GM12878 (cell line): ENCODE data around the gene FGGY. TPM values are rescaled to one million over a fixed set of nuclear protein-coding genes. Genes with fewer than 3 reads are reported as not detected.

Experiments used
- ATAC-seq: fragments of 200-7000 bp; cut with Tn5 transposase; 3 replicates; pipeline ENCODE4 v1.9.1; 2020; ENCODE audit warnings: mild to moderate bottlenecking, moderate library complexity
- BruUV-seq: library from RNA; stranded (reverse); fragments of 400-500 nt; replicated peaks from 2 replicates; lab custom pipeline; 2021; lab: Mats Ljungman, UMichigan
- CTCF ChIA-PET: fragments of 300-600 bp; sonication (Branson Sonifier 250); formaldehyde crosslinking; extraction: SDS; loops from one replicate; lab custom pipeline; 2021; ENCODE audit warnings: inconsistent platforms; lab: Yijun Ruan, JAX
- POLR2A ChIA-PET: fragments of 350-600 bp; formaldehyde crosslinking; extraction: SDS; loops from one replicate; lab custom pipeline; 2021; ENCODE audit warnings: inconsistent platforms; lab: Charles Lee
- RAD21 ChIA-PET: fragments of 300-600 bp; sonication (Branson Sonifier 250); formaldehyde crosslinking; loops from one replicate; lab custom pipeline; 2023; ENCODE audit warnings: antibody characterized with exemption; ENCODE audit not compliant: unreplicated experiment; lab: Charles Lee
- SMC1A ChIA-PET: fragments of 300-600 bp; sonication (Branson Sonifier 250); formaldehyde crosslinking; loops from one replicate; lab custom pipeline; 2023; ENCODE audit not compliant: unreplicated experiment, uncharacterized antibody; lab: Charles Lee
- DNase-seq: peaks from one replicate; pipeline ENCODE4 v3.0.0-alpha.2; 2011; ENCODE audit warnings: low read depth, low spot score
- FAIRE-seq: peaks from 3 replicates; lab custom pipeline; 2011; peaks lifted over from hg19 to GRCh38; lab: Jason Lieb, UNC
- H2AFZ ChIP-seq: 2 replicates; pipeline ENCODE4 v1.6.0; 2011; ENCODE audit warnings: low read depth, low read length, control low read depth; ENCODE audit not compliant: control insufficient read depth
- H3K27ac ChIP-seq: 2 replicates; pipeline ENCODE4 v1.5.1; 2011; ENCODE audit warnings: control low read depth; ENCODE audit not compliant: control insufficient read depth, insufficient read depth
- H3K27me3 ChIP-seq, 2 experiments: replicated peaks in 1 of 2; 2 replicates each; pipeline versions ENCODE4 v1.6.0 to v1.6.1; 2011; ENCODE audit warnings: low read length in 1 of 2; ENCODE audit not compliant: control insufficient read depth in 2 of 2, insufficient read depth in 2 of 2
- H3K36me3 ChIP-seq, 2 experiments: 2 replicates each; pipeline ENCODE4 v1.5.1; 2011; ENCODE audit warnings: low read length in 1 of 2; ENCODE audit not compliant: control insufficient read depth in 2 of 2, insufficient read depth in 2 of 2
- H3K4me1 ChIP-seq: 2 replicates; pipeline ENCODE4 v1.6.1; 2011; ENCODE audit warnings: mild to moderate bottlenecking, low read length, moderate library complexity, mixed read lengths; ENCODE audit not compliant: control insufficient read depth, insufficient read depth
- H3K4me2 ChIP-seq: 2 replicates; pipeline ENCODE4 v1.6.0; 2011; ENCODE audit warnings: control low read depth; ENCODE audit not compliant: control insufficient read depth, insufficient read depth
- H3K4me3 ChIP-seq: fragments of 200-600 bp; sonication (generic); 2 replicates; pipeline ENCODE4 v1.5.1; 2016
- H3K79me2 ChIP-seq: 2 replicates; pipeline ENCODE4 v1.6.0; 2011; ENCODE audit warnings: low read length; ENCODE audit not compliant: control insufficient read depth, insufficient read depth
- H3K9ac ChIP-seq: 2 replicates; pipeline ENCODE4 v1.8.0; 2011; ENCODE audit warnings: low read length, control low read depth, mixed read lengths; ENCODE audit not compliant: control insufficient read depth, insufficient read depth
- H3K9me3 ChIP-seq: replicated peaks from 3 replicates; pipeline ENCODE4 v1.5.1; 2011; ENCODE audit warnings: mild to moderate bottlenecking, low read length; ENCODE audit not compliant: control insufficient read depth, insufficient read depth
- H4K20me1 ChIP-seq: 2 replicates; pipeline ENCODE4 v1.6.0; 2011; ENCODE audit not compliant: control insufficient read depth, insufficient read depth
- ASH2L ChIP-seq: fragments of 300-600, 200-600 bp; sonication (generic); IDR thresholded peaks from 2 replicates; pipeline ENCODE4 v1.6.1; 2017; ENCODE audit warnings: low read depth, mild to moderate bottlenecking, borderline replicate concordance
- BACH1 ChIP-seq: fragments of 450-650 bp; IDR thresholded peaks from 2 replicates; pipeline ENCODE4 v1.6.1; 2017; ENCODE audit warnings: mild to moderate bottlenecking, borderline replicate concordance
- BHLHE40 ChIP-seq, 2 experiments: fragments of 450-650 bp in 1 of 2; IDR thresholded peaks; 2 replicates each; pipeline ENCODE4 v1.6.1; 2011 to 2017; ENCODE audit warnings: low read depth in 2 of 2, borderline replicate concordance in 1 of 2, improper control_type of control experiment in 1 of 2, low read length in 1 of 2, mild to moderate bottlenecking in 1 of 2
- EP300 ChIP-seq, 2 experiments: fragments of 150-350 bp in 1 of 2; IDR thresholded peaks; 2 replicates each; pipeline ENCODE4 v1.6.1; 2011 to 2012; ENCODE audit warnings: low read depth in 2 of 2, low read length in 2 of 2, borderline replicate concordance in 1 of 2, improper control_type of control experiment in 1 of 2, inconsistent platforms in 1 of 2; ENCODE audit not compliant: control insufficient read depth in 1 of 2
- FOXK2 ChIP-seq: fragments of 450-650 bp; IDR thresholded peaks from 2 replicates; pipeline ENCODE4 v1.6.1; 2017; ENCODE audit warnings: mild to moderate bottlenecking, moderate library complexity
- HCFC1 ChIP-seq: fragments of 150-350 bp; IDR thresholded peaks from 2 replicates; pipeline ENCODE4 v1.6.1; 2014; ENCODE audit warnings: low read length
- IKZF2 ChIP-seq, 2 experiments: fragments of 450-650 bp; IDR thresholded peaks; 2 replicates each; pipeline ENCODE4 v1.6.1; 2017; ENCODE audit warnings: mild to moderate bottlenecking in 2 of 2, moderate library complexity in 2 of 2
- KDM1A ChIP-seq: fragments of 200-600 bp; sonication (generic); IDR thresholded peaks from 2 replicates; pipeline ENCODE4 v1.6.1; 2016; ENCODE audit warnings: borderline replicate concordance
- MYB ChIP-seq: fragments of 150-350 bp; IDR thresholded peaks from 2 replicates; pipeline ENCODE4 v1.6.1; 2014; ENCODE audit warnings: mild to moderate bottlenecking, low read depth, low read length, borderline replicate concordance
- NRF1 ChIP-seq: conservative IDR thresholded peaks from 2 replicates; pipeline ENCODE4 v1.6.1; 2011; ENCODE audit warnings: mild to moderate bottlenecking, low read depth, low read length, improper control_type of control experiment
- ZBED1 ChIP-seq: IDR thresholded peaks from 2 replicates; pipeline ENCODE4 v1.6.1; 2016; ENCODE audit warnings: borderline replicate concordance
- ZNF622 ChIP-seq: fragments of 450-650 bp; IDR thresholded peaks from 2 replicates; pipeline ENCODE4 v1.6.1; 2017; ENCODE audit warnings: mild to moderate bottlenecking, inconsistent platforms
- WGBS: methylation state at CpG from one replicate; pipeline ENCODE4 v1.1.6; 2016; ENCODE audit warnings: low lambda C conversion rate; ENCODE audit not compliant: insufficient replicate concordance, insufficient coverage; ENCODE audit errors: missing lambda C conversion rate; 5-methylcytosine and 5-hydroxymethylcytosine counted together
- in situ Hi-C: fragments of 300-500 bp; cut with MboI; formaldehyde crosslinking; loops from 9 replicates; pipeline ENCODE4 v1.14.3; 2018; ENCODE audit warnings: mixed read lengths
- intact Hi-C: fragments of 100-400 bp; cut with micrococcal nuclease; formaldehyde crosslinking; loops from one replicate; pipeline ENCODE4 v1.14.2; 2022; ENCODE audit not compliant: unreplicated experiment
- polyA plus RNA-seq, 11 experiments: library from polyadenylated mRNA; depleted of rRNA in 4 of 11; unstranded in 6 of 11; stranded (reverse) in 5 of 11; fragments of >200 nt; fragmentation: Nextera tagmentation in 4 of 11; fragmentation: Illumina TruSeq in 1 of 11; extraction: Ambion mirVana in 4 of 11; extraction: Trizol in 1 of 11; gene quantifications; 1 replicate in 1 of 11; 2 replicates in 10 of 11; pipeline versions ENCODE4 v1.2.1 to v1.2.3, GENCODE V29; 2011 to 2016; ENCODE audit warnings: inconsistent platforms in 2 of 11, missing spikeins in 2 of 11, low read depth in 1 of 11
- total RNA-seq, 4 experiments: library from RNA; depleted of rRNA in 3 of 4; stranded (reverse); fragments of >200 nt in 3 of 4; fragmentation: Illumina TruSeq in 1 of 4; extraction: Trizol in 1 of 4; gene quantifications; 2 replicates each; pipeline versions ENCODE4 v1.2.1 to v1.2.3, GENCODE V29; 2013 to 2021
- TF ChIP-seq, protein P1 (sequence below): fragments of 450-650 bp; IDR thresholded peaks from 2 replicates; pipeline ENCODE4 v1.6.1; 2017; ENCODE audit warnings: borderline replicate concordance
- TF ChIP-seq, protein P2 (sequence below): IDR thresholded peaks from 2 replicates; pipeline ENCODE4 v1.6.1; 2012; ENCODE audit warnings: low read depth, low read length, improper control_type of control experiment
- TF ChIP-seq, protein P3 (sequence below): IDR thresholded peaks from 2 replicates; pipeline ENCODE4 v1.6.1; 2011; ENCODE audit warnings: low read depth, mild to moderate bottlenecking, low read length, moderate library complexity, borderline replicate concordance; ENCODE audit errors: extremely low read depth
- TF ChIP-seq, protein P4 (sequence below): fragments of 450-650 bp; formaldehyde crosslinking; IDR thresholded peaks from 2 replicates; pipeline ENCODE4 v1.5.0; 2022; ENCODE audit warnings: mild to moderate bottlenecking, missing genetic modification characterization

Gene FGGY
- total and polyA plus RNA-seq, 10 of the 15 experiments (the other 5 are each of a cell fraction or from before 2014, with no cell fraction given) = 6.2 to 11.9 (median 7.5) TPM

DNA sequence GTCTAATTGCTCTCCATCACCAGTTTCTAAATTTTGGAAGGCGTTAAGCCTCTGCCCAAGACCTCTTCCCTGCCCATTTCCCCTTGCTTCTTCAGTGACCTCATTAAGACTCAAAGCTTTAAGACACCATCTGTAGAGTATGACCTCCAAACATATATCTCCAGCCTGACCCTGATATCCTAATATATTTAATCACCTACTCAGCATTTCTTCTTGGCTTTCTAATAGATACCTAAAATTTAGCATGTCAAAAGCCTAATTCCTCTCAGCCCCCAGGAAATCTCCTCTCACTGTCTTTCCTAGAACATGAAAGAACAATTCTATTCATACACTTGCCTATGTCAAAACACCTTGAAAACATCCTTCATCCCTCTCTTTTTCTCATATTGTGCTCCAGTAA lies 282.3 kb downstream of the FGGY start:
- intact Hi-C loops = no loop called here
- TF ChIP-seq MYB (no peak), NRF1 (no peak), ZBED1 (no peak), BHLHE40 (IDR thresholded peaks at IDR 0.05; ENCODE audit: borderline replicate concordance in 1 of 2, low read depth in 2 of 2, low read length in 1 of 2) (no peak), FOXK2 (no peak), ZNF622 (no peak), HCFC1 (no peak), EP300 (IDR thresholded peaks at IDR 0.05; ENCODE audit: borderline replicate concordance in 1 of 2, control insufficient read depth in 1 of 2, low read depth in 2 of 2, low read length in 2 of 2) (no peak), KDM1A (no peak), IKZF2 (IDR thresholded peaks at IDR 0.05) (no peak), BACH1 (no peak), ASH2L (no peak)
- TF ChIP-seq, protein P1, sequence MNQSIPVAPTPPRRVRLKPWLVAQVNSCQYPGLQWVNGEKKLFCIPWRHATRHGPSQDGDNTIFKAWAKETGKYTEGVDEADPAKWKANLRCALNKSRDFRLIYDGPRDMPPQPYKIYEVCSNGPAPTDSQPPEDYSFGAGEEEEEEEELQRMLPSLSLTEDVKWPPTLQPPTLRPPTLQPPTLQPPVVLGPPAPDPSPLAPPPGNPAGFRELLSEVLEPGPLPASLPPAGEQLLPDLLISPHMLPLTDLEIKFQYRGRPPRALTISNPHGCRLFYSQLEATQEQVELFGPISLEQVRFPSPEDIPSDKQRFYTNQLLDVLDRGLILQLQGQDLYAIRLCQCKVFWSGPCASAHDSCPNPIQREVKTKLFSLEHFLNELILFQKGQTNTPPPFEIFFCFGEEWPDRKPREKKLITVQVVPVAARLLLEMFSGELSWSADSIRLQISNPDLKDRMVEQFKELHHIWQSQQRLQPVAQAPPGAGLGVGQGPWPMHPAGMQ = no peak
- TF ChIP-seq, protein P2, sequence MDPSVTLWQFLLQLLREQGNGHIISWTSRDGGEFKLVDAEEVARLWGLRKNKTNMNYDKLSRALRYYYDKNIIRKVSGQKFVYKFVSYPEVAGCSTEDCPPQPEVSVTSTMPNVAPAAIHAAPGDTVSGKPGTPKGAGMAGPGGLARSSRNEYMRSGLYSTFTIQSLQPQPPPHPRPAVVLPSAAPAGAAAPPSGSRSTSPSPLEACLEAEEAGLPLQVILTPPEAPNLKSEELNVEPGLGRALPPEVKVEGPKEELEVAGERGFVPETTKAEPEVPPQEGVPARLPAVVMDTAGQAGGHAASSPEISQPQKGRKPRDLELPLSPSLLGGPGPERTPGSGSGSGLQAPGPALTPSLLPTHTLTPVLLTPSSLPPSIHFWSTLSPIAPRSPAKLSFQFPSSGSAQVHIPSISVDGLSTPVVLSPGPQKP = no peak
- TF ChIP-seq, protein P3, sequence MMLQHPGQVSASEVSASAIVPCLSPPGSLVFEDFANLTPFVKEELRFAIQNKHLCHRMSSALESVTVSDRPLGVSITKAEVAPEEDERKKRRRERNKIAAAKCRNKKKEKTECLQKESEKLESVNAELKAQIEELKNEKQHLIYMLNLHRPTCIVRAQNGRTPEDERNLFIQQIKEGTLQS = no peak
- TF ChIP-seq, protein P4, sequence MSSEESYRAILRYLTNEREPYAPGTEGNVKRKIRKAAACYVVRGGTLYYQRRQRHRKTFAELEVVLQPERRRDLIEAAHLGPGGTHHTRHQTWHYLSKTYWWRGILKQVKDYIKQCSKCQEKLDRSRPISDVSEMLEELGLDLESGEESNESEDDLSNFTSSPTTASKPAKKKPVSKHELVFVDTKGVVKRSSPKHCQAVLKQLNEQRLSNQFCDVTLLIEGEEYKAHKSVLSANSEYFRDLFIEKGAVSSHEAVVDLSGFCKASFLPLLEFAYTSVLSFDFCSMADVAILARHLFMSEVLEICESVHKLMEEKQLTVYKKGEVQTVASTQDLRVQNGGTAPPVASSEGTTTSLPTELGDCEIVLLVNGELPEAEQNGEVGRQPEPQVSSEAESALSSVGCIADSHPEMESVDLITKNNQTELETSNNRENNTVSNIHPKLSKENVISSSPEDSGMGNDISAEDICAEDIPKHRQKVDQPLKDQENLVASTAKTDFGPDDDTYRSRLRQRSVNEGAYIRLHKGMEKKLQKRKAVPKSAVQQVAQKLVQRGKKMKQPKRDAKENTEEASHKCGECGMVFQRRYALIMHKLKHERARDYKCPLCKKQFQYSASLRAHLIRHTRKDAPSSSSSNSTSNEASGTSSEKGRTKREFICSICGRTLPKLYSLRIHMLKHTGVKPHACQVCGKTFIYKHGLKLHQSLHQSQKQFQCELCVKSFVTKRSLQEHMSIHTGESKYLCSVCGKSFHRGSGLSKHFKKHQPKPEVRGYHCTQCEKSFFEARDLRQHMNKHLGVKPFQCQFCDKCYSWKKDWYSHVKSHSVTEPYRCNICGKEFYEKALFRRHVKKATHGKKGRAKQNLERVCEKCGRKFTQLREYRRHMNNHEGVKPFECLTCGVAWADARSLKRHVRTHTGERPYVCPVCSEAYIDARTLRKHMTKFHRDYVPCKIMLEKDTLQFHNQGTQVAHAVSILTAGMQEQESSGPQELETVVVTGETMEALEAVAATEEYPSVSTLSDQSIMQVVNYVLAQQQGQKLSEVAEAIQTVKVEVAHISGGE (CRISPR knock-in tag) = no peak
- TF ChIP-seq, all 136 proteins: peak for 0
- ATAC-seq = no peak
- no TSS peak for BruUV-seq
- H2AFZ ChIP-seq = no peak overlapping the region
- no peak overlapping the region for H3K4me3 ChIP-seq
- in situ Hi-C loops = no loop called here
- 82% methylated on average over 1 of the region's 1 CpG for WGBS
- H3K27me3 ChIP-seq = no peaks in the 10 kb centered on the region
- H4K20me1 ChIP-seq = no peaks in the 10 kb centered on the region
- ChIA-PET CTCF (interaction anchor here (0.6 kb wide), 1 partner anchor 13 kb away, joined by 3 read pairs; no protein-coding TSS in a partner anchor), RAD21 (no interaction called here), POLR2A (no interaction called here), SMC1A (interaction anchor here (0.9 kb wide), 1 partner anchor 161 kb away, joined by 3 read pairs; no protein-coding TSS in a partner anchor)
- no peaks in the 10 kb centered on the region; the same call in 2 of the 3 replicates for H3K9me3 ChIP-seq
- no peak overlapping the region for H3K4me2 ChIP-seq
- no peak overlapping the region for H3K27ac ChIP-seq
- no peaks in the 10 kb centered on the region for H3K4me1 ChIP-seq
- H3K9ac ChIP-seq = no peak overlapping the region
- no peaks in the 10 kb centered on the region for H3K36me3 ChIP-seq
- no peaks in the 10 kb centered on the region for H3K79me2 ChIP-seq
- no peak for DNase-seq
- no peak for FAIRE-seq
